HepG2 (cell line): ENCODE data around the gene IKBKE. TPM values are rescaled to one million over a fixed set of nuclear protein-coding genes. Genes with fewer than 3 reads are reported as not detected.

Source experiments
- ATAC-seq: fragments of 200-7000 bp; cut with Tn5 transposase; 3 replicates; pipeline ENCODE4 v1.9.1; 2020; ENCODE audit warnings: mild to moderate bottlenecking, moderate library complexity
- BruUV-seq: library from RNA; stranded (reverse); fragments of 400-500 nt; replicated peaks from 2 replicates; lab custom pipeline; 2021; lab: Mats Ljungman, UMichigan
- CTCF ChIA-PET: fragments of 300-600 bp; formaldehyde crosslinking; extraction: SDS; loops from one replicate; lab custom pipeline; 2021; ENCODE audit warnings: low total read pairs, inconsistent platforms, low intra/inter-chr PET ratio; lab: Yijun Ruan, JAX
- POLR2A ChIA-PET: fragments of 350-600 bp; sonication (Branson Sonifier 250); formaldehyde crosslinking; loops from one replicate; lab custom pipeline; 2020; ENCODE audit warnings: antibody characterized with exemption, inconsistent platforms; lab: Yijun Ruan, JAX
- DNase-seq: peaks from one replicate; pipeline ENCODE4 v3.0.0-alpha.2; 2015; ENCODE audit warnings: low spot score
- FAIRE-seq: peaks from 3 replicates; lab custom pipeline; 2011; peaks lifted over from hg19 to GRCh38; lab: Jason Lieb, UNC
- H2AFZ ChIP-seq: one replicate; pipeline ENCODE4 v1.6.1; 2011; ENCODE audit warnings: low read length, inconsistent platforms
- H3K27ac ChIP-seq: fragments of 300-600 bp; 3 replicates; pipeline ENCODE4 v1.8.0; 2011; ENCODE audit warnings: mixed run types, mild to moderate bottlenecking, mixed read lengths, low read length, inconsistent platforms; ENCODE audit not compliant: insufficient read depth; ENCODE audit errors: extremely low read length
- H3K27me3 ChIP-seq, 2 experiments: fragments of 200-600 bp in 1 of 2; 2 replicates in 1 of 2; 3 replicates in 1 of 2; pipeline versions ENCODE4 v1.6.0 to v1.8.0; 2011; ENCODE audit warnings: low read length in 2 of 2, mild to moderate bottlenecking in 2 of 2, moderate library complexity in 2 of 2, inconsistent platforms in 1 of 2; ENCODE audit not compliant: insufficient read depth in 2 of 2, control insufficient read depth in 1 of 2
- H3K36me3 ChIP-seq, 2 experiments: fragments of 200-600 bp in 1 of 2; replicated peaks in 1 of 2; 2 replicates in 1 of 2; 3 replicates in 1 of 2; pipeline versions ENCODE4 v1.5.1 to v1.8.0; 2011; ENCODE audit warnings: low read length in 2 of 2, inconsistent platforms in 1 of 2; ENCODE audit not compliant: insufficient read depth in 2 of 2, control insufficient read depth in 1 of 2
- H3K4me1 ChIP-seq: 2 replicates; pipeline ENCODE4 v1.5.1; 2012; ENCODE audit warnings: low read length, inconsistent platforms; ENCODE audit not compliant: insufficient read depth
- H3K4me2 ChIP-seq: 2 replicates; pipeline ENCODE4 v1.6.0; 2011; ENCODE audit warnings: low read depth, low read length, inconsistent platforms
- H3K4me3 ChIP-seq, 3 experiments: fragments of 200-600 bp in 1 of 3; sonication (generic), shearing (Covaris generic) in 1 of 3; replicated peaks in 1 of 3; 2 replicates each; pipeline ENCODE4 v1.5.1; 2011 to 2016; ENCODE audit warnings: low read length in 3 of 3, inconsistent platforms in 2 of 3, low read depth in 2 of 3, mild to moderate bottlenecking in 2 of 3, control low read depth in 1 of 3, mixed read lengths in 1 of 3; ENCODE audit not compliant: insufficient read depth in 1 of 3
- H3K79me2 ChIP-seq: one replicate; pipeline ENCODE4 v1.6.1; 2011; ENCODE audit warnings: low read length, inconsistent platforms; ENCODE audit not compliant: insufficient read depth
- H3K9ac ChIP-seq: 2 replicates; pipeline ENCODE4 v1.6.0; 2011; ENCODE audit warnings: mild to moderate bottlenecking, low read depth, low read length, inconsistent platforms; ENCODE audit not compliant: insufficient read depth
- H3K9me3 ChIP-seq: 2 replicates; pipeline ENCODE4 v1.5.1; 2012; ENCODE audit warnings: mild to moderate bottlenecking, low read length
- H4K20me1 ChIP-seq: 2 replicates; pipeline ENCODE4 v1.6.0; 2011; ENCODE audit warnings: inconsistent platforms, mild to moderate bottlenecking, low read length, moderate library complexity; ENCODE audit not compliant: insufficient read depth
- BCL3 ChIP-seq: sonication (generic); formaldehyde crosslinking; IDR thresholded peaks from 2 replicates; pipeline ENCODE4 v1.5.1; 2020; ENCODE audit warnings: mild to moderate bottlenecking, missing genetic modification reagents, moderate library complexity
- KDM1A ChIP-seq: IDR thresholded peaks from 2 replicates; pipeline ENCODE4 v1.6.1; 2016; ENCODE audit warnings: missing compliant biosample characterization
- KLF11 ChIP-seq: IDR thresholded peaks from 2 replicates; pipeline ENCODE4 v1.6.1; 2016; ENCODE audit warnings: missing compliant biosample characterization
- MXD3 ChIP-seq: IDR thresholded peaks from 2 replicates; pipeline ENCODE4 v1.6.1; 2016; ENCODE audit warnings: mild to moderate bottlenecking, missing biosample characterization, missing genetic modification reagents
- TCF7 ChIP-seq: sonication (generic); IDR thresholded peaks from 2 replicates; pipeline ENCODE4 v1.6.1; 2016; ENCODE audit warnings: antibody characterized with exemption, low read depth
- TEAD3 ChIP-seq: optimal IDR thresholded peaks from 2 replicates; pipeline ENCODE3; 2016; ENCODE audit warnings: borderline replicate concordance
- ZNF354B ChIP-seq: sonication (generic); formaldehyde crosslinking; IDR thresholded peaks from 2 replicates; pipeline ENCODE4 v1.8.0; 2022; ENCODE audit warnings: mild to moderate bottlenecking, missing genetic modification reagents
- ZSCAN30 ChIP-seq: sonication (generic); formaldehyde crosslinking; IDR thresholded peaks from 2 replicates; pipeline ENCODE4 v1.5.0; 2020; ENCODE audit warnings: mild to moderate bottlenecking, missing genetic modification reagents
- WGBS: methylation state at CpG from one replicate; pipeline ENCODE4 v1.1.6; 2017; ENCODE audit warnings: low lambda C conversion rate; 5-methylcytosine and 5-hydroxymethylcytosine counted together
- in situ Hi-C: cut with HindIII; loops from 2 replicates; pipeline ENCODE4 v1.10.0; 2017; ENCODE audit warnings: low pct_unique_long_range_greater_than_20kb; ENCODE audit not compliant: extremely low pct_ligation_motif_present
- intact Hi-C: fragments of 100-400 bp; cut with micrococcal nuclease; formaldehyde crosslinking; loops from one replicate; pipeline ENCODE4 v1.10.0; 2022; ENCODE audit not compliant: unreplicated experiment
- polyA plus RNA-seq, 8 experiments: library from polyadenylated mRNA; depleted of rRNA in 3 of 8; stranded (reverse) in 7 of 8; unstranded in 1 of 8; fragments of >200 nt; fragmentation: Illumina TruSeq in 4 of 8; extraction: Trizol in 4 of 8; gene quantifications; 2 replicates each; pipeline versions ENCODE4 v1.2.1 to v1.2.3, GENCODE V29; 2011 to 2016; ENCODE audit warnings: low read depth in 4 of 8, missing spikeins in 1 of 8, mixed read lengths in 1 of 8; ENCODE audit not compliant: insufficient read depth in 1 of 8
- total RNA-seq, 5 experiments: library from RNA; depleted of rRNA; stranded (reverse); fragments of >200 nt; fragmentation: Illumina TruSeq; extraction: Trizol; gene quantifications; 2 replicates each; pipeline ENCODE4 v1.2.3, GENCODE V29; 2016; ENCODE audit warnings: low read depth in 1 of 5

Gene IKBKE
- total and polyA plus RNA-seq, 2 of the 13 experiments (the other 11 are each of a cell fraction or from before 2014, with no cell fraction given): 4.5 to 5.8 TPM

- no peak for TF ChIP-seq BCL3
- no peak for TF ChIP-seq KDM1A (CRISPR knock-in tag)
- TF ChIP-seq ZSCAN30 (CRISPR knock-in tag): no peak
- no peak for TF ChIP-seq ZNF354B (CRISPR knock-in tag)
- TF ChIP-seq KLF11 (CRISPR knock-in tag): no peak
- no peak for TF ChIP-seq MXD3
These were observed 27.5 kb downstream of the IKBKE start (continued) for GRCh38 chr1:206497774-206498173.

GRCh38 chr1:206498685-206499084 is 28.4 kb downstream of the IKBKE start:
- H3K27me3 ChIP-seq: no peaks in the 10 kb centered on the region
- no peak overlapping the region for H3K9ac ChIP-seq
- DNase-seq: no peak
- CTCF ChIA-PET: no interaction called here
- H3K27ac ChIP-seq: no peak overlapping the region
- no peaks in the 10 kb centered on the region; a peak in 1 of 5 replicates for H3K36me3 ChIP-seq
- no peaks in the 10 kb centered on the region for H4K20me1 ChIP-seq
- BruUV-seq: no TSS peak
- 28% methylated on average over 2 of the region's 2 CpGs for WGBS
- no peak overlapping the region for H2AFZ ChIP-seq
- ATAC-seq: no peak
- no peak overlapping the region for H3K4me3 ChIP-seq
- intact Hi-C loops (no loop called here), in situ Hi-C loops (no loop called here)
- H3K79me2 ChIP-seq: no peaks in the 10 kb centered on the region
- no peak overlapping the region for H3K4me2 ChIP-seq
- peaks cover 10% of the 10 kb centered on the region; the same call in 1 of the 2 replicates for H3K4me1 ChIP-seq
- no peak for TF ChIP-seq TCF7
- peak; percentile 75 for TF ChIP-seq TEAD3 (CRISPR knock-in tag)
- POLR2A ChIA-PET: no interaction called here
- no peak for FAIRE-seq
- H3K9me3 ChIP-seq: no peaks in the 10 kb centered on the region
